GM19035 (cell line): ENCODE results near the gene MIS18BP1.
"Not testable (repeated sequence)": the region's sequence is repeated elsewhere in the genome, so short reads cannot be mapped to it uniquely, and the experiment has no call there.

Source experiments
- ATAC-seq: cut with Tn5 transposase; IDR thresholded peaks from one replicate; pipeline ENCODE4 v1.9.1; 2021; ENCODE audit not compliant: unreplicated experiment

The MIS18BP1 gene

DNA sequence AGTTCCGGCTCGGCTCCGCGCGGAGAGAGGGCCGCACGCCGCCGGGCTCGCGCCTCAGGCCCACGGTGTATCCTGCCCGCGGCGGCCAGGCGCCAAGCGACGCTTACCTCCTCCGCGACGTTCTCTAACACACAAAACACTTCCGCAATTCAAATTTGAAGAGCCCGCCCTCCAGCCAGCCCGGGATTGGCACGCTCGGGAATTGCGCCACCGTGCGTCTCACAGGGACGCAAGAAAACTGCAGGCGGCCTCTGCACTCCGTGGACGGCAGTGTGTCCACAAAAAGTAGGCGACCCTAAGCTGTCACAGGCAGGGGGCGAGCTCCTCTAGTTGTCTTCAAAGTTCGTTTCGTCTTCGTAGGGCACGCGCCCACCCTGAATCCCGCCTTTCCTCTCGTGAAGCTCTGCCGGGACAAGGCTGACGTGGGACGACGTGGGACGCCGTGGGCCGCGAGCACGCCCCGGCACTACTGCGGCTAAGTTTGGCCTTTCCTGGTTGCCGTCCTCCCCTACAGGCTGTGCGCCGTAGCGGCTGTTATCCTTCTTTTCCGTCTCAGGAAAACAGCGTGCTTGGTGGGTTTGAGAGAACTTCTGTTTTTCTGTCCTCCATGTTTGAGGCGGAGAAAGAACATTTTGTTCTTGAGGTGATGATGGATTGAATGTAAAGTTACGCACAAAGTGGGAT, at the start of gene MIS18BP1:
Gene MIS18BP1, minus strand, starts transcription at position 133 of the 684 bp plus-strand sequence. CDS start 5,916 bp downstream, outside the sequence.
- peak; percentile 77 for ATAC-seq

DNA sequence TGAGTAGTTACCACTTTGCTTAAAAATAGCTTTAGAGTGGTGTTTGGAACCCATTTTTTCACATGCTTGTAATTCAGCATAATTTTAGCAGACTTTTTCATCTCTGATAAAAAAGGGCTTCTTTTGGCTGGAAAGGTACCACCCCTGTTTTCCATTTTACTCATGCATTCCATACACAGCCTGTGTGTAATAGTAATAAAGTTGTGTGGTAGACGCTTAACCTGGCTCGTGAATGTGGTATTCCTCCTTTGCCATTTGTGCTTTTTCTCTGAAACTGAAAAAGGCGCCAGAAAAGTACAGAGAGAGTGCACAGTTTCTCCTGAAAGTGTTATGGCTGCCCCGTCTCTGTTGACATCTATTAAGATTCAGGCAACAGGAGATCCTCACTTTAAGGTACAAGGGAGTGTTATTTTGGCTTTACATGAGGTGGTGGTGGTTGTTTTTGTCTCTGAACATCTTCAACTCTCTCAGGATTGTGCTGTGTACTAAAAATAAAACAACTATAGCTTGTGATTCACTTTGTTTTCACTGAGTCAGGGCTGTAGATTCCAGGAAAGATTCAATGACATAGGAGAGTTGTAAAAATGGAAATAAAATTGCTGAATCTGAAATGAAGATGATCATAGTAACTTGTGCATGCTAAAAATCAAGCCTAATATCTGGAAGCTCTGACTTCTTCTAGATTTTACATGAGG, 45.6 kb upstream of the MIS18BP1 start:
- no peak for ATAC-seq

DNA sequence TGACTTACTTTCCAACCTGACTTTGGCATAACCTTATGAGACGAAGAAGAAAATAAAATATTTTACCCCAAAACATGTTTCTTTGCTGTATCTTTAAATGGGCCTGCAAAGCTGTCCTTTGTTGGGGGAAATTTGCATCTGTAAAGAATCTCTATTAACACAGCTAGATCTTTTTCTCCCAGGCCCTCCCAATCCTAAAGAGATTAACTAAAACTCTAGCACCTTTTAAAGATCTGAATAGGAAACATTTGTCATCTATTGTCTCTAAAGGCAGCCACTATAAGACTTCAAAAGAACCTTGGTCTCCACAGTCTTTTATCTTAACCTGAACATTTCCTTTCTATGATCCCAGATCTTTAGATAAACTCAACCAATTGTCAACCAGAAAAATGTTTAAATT, 41.8 kb upstream of the MIS18BP1 start:
- ATAC-seq = not testable (repeated sequence)

DNA sequence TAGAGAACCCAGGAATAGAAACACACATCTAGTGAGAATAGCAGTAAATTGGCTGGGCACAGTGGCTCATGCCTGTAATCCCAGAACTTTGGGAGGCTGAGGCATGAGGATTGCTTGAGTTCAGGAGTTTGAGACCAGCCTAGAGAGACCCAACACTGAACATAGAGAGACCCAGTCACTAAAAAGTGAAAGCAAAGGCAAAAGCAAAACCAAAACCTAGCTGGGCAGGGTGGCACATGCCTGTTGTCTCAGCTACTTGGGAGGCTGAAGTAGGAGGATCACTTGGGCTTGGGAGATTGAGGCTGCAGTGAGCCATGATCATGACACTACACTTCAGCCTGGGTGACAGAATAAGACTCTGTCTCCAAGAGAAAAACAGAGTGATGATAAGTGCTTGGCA, 37.5 kb upstream of the MIS18BP1 start:
- no peak for ATAC-seq

DNA sequence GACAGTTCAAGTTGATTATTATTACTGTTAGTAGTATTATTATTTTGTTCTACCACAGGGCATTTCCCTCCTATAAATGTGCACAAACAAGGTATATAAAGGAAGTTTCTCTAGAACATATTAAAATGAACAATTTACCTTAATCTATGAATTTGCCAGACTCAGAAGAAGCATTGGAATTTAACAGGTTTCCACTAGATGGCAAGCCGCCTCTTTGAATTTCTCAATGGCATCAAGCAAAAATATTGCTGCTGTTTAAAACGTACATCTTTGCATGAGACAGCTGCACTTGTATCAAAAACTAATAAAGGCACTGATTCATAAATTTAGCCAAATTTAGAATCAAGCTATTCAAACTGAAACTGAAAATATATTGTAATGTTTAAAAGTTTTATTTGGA, 34.6 kb upstream of the MIS18BP1 start:
- ATAC-seq = no peak

DNA sequence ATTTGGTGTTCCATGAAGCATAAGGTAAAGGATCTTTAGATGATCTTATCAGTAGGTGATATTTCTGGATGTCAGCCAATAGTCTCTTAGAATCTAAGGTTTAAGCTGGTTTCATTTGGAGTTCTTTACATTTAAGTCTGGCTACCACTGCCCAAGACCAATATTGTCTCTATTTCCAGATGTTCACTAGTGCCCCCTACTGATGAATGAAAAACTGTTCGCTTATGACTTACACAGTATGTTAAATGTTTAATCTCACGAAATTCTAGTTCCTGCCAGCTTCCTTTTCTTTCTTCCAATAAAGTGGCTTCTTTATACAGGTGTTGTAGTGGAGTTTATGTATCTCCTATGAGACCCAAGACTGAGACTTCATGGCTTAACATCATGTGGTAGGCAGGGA, 31.8 kb upstream of the MIS18BP1 start:
- ATAC-seq = no peak

DNA sequence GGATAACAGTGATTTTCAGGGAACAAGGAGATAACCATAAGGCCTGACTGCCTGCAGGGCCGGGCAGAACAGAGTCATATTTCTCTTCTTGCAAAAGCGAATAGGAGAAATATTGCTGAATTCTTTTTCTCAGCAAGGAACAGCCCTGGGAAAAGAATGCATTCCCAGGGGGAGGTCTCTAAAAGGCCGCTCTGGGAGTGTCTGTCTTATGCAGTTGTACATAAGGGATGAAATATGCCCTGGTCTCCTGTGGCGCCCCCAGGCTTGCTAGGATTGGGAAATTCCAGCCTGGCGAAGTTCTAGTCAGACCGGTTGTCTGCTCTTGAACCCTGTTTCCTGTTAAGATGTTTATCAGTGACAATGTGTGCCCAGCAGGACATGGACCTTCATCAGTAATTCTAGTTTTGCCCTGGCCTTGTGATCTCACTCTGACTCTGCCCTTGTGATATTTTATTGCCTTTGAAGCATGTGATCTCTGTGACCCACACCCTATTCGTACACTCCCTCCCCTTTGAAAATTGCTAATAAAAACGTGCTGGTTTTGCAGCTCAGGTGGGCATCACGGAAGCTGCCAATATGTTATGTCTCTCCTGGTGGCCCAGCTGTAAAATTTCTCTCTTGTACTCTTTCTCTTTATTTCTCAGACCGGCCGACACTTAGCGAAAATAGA, 28.9 kb upstream of the MIS18BP1 start:
- not testable (repeated sequence) for ATAC-seq

DNA sequence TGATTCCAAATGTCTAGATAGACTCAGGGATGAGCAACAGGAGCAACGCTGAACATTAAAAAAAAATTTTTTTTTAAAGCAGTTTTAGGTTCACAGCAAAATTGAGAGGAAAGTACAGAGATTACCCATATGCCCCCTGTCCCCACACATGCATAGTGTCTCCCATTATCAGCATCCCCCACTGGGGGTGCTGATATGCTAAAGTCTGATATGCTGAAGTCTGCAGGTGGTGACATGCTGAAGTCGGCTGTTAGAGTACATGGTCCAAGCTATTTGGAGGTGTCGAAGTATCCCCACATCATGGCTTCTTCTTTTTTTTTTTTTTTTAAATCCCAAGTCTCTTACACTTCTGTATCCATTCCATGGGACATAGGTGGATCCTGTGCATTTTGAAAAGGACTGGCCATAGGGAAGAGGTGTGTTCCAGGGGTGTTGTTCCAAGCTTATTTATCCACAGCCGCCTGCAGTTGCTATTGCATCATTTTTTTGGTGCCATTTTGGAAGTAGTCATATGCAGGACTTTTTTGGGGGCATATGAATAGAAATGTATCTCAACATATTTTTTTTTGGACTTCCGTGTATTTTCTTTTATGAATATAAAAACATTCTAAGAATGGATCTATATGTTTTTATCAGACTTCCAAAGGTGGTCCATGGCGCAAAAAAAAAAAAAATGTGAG, 19.0 kb upstream of the MIS18BP1 start:
- no peak for ATAC-seq

DNA sequence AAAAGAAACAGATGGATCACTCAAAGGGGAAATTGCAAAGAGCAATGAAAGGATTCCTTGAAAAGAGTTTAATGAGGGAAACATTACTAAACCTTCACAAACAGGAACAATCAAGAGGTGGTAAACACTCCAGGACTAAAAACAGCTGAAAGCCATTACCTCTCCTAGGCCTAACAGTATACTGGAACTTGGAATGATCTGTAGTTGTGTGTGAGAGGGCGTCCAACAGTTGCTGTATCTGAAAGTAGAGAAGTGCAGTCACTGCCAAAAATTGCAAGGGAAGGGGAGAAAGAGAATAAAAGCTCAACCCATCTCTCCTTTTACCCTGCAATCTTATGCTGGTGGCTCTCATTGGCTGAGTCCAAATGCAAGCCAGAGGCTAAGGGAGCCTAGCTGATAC, 17.0 kb upstream of the MIS18BP1 start:
- no peak for ATAC-seq

DNA sequence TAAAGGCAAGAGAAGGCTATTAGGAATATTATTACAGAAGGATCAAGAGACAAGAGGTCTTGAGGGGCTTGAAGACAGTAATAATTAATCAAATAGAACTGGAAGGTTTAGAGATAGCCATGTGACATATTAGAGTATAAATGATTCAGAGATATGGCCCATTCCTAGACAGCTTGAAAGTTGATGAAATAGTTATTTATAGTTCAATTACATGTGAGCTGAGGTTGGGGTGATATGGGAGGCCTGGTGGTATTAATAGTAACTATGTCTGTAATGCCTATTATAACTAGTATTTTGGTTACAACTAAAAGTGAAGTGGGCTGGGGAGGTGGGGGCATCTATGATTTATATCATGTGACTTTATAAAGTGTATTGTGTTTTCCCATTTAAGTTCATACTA, 14.1 kb upstream of the MIS18BP1 start:
- no peak for ATAC-seq

DNA sequence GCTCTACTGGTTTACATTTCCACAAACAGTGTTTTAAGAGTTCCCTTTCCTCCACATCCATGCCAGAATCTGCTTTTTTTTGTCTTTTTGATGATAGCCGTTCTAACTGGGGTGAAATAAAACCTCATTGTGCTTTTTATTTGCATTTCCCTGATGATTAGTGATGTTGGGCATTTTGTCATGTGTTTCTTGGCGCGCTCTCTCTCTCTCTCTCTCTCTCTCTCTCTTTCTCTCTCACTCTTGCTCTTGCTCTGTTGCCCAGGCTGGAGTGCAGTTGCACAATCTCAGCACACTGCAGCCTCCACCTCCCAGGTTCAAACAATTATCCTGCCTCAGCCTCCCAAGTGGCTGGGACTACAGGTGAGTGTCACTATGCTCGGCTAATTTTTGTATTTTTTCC, 9.6 kb upstream of the MIS18BP1 start:
- ATAC-seq = no peak

DNA sequence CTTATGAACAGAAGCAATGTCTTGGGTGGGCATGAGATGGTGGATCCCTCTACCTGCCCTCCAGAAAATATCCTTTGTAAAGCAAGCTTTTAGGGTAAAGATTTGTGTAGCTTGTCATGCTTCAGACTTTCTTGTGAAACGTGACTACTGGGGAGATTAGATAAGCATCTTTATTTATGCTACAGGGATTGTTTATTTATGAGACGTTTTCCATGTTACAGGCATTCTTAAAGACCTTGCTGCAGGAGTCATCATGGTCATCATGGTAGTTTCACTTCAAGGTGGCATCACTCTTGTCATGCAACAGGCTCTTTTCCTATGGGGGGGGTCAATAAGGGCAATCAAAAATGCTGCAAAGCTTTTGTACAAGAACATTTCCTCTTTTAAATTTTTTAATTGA, 8.2 kb upstream of the MIS18BP1 start:
- no peak for ATAC-seq

DNA sequence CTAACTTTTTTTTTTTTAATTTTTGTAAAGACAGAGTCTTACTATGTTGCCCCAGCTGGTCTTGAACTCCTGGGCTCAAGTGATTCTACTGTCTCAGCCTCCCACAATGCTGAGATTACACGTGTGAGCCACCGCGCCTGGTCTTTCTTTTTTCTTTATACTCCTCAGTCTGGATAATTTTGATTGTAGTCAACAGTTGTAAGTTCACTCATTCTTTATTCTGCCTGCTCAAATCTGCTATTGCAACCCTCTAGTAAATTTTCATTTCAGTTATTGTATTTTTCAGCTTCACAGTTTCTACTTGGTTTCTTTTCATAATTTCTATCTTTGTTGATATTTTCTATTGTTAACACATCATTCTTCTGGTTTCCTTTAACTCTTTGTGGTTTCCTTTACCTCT, 5.8 kb upstream of the MIS18BP1 start:
- no peak for ATAC-seq

DNA sequence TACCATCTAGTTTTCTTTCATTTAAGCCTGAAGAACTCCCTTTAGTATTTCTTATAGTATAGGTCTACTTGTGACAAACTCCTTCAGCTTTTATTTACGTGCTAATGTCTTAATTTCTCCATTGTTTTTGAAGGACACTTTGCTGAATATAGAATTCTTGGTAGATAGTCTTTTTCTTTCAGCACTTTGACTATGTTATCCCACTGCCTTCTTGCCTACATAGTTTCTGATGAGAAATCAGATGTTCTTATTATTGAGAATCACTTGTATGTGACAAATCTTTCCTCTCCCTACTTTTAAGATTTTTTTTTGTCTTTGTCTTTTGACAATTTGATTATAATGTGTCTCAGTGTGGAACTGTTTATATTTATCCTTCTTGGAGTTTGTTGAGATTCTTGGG, 5.1 kb upstream of the MIS18BP1 start:
- no peak for ATAC-seq

DNA sequence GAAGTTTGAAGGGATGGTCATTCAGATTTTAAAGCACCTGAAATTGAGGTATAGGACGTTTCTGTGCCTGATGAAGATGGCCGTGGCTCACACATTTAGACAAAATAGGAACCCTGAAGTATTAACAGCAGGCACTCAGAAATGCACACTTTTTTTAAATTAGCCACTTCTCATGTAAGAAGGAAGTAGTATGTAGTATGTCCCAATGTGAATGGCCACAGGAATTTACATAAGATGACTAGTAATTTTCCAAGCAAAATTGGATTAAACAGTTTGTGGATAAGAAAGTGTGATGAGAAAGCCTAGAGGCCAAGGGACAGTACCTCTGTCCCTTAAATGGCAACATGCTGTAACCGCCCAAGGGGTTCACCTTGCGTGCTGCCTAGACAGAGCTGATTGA, 1.8 kb upstream of the MIS18BP1 start:
- no peak for ATAC-seq

DNA sequence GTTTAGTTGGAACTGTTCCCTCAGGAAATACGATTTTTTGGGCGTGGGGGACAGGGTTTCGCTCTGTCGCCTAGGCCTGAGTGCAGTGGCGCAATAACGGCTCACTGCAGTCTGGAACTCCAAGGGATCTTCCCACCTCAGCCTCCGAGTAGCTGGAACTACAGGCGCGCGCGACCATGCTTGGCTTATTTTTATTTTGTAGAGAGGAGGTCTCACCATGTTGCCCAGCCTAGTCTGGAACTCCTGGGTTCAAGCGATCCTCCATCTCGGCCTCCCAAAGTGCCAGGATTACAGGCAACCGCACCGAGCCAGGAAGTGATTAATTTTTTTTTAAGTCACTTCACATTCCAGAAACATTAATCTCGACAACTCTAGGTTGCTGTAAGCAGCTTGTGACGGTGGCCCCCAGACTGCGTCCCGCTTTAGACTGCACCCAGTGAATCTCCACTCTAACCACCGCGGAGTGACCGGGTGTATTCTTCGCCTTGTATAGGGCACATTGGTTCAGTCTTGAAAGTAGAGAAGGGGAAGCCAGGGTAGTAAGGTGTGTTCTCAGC, 830 bp upstream of the MIS18BP1 start:
- ATAC-seq = no peak

DNA sequence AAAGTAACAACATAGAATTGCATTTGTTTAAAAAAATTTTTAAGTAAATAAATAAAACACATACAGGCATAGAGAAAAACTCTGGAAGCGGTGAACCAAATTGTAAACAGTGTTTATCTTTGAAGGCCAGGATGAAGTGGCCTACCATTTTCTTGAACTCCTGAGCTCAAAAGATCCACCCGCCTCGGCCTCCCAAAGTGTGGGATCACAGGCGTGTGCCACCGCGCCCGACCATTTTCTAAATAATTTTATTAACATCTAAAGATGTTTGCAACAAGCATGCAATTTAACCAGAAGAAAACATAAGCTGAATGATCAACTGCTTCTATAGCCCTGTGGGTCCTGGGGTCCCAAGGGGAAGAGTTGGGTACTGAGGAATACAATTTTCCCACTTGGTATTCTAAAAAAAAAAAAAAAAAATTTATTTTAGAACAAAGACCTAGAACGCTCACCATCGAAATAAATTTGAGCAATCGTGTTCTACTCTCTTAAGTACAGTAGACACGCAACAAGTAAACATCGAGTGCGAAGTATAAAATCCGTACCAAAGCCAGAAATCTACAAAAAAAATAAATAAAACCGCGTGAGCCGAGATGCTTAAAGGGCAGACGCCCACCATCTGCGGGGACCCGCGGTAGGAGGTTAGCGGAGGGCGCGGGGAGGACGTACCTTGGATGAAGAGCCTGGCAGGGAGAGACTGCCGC, 484 bp downstream of the MIS18BP1 start:
- ATAC-seq = no peak

DNA sequence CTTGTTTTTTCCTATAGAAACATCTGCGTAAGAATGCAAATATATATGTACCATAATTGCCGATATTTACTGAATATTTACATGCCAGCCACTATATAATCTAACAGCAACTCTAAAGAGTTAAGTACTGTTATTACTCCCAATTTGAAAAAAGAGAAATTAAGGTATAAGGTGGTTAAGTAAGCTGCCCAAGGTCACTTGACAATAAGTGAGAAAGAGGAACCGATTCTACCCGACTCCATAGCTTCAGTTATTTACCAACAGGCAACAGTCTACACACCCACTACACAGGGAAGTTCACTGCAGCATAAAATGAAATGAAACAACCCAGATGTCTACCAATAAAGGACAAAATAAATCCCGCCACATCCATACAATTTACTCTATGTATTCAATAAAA, 1.1 kb downstream of the MIS18BP1 start:
- peak; percentile 61 for ATAC-seq

DNA sequence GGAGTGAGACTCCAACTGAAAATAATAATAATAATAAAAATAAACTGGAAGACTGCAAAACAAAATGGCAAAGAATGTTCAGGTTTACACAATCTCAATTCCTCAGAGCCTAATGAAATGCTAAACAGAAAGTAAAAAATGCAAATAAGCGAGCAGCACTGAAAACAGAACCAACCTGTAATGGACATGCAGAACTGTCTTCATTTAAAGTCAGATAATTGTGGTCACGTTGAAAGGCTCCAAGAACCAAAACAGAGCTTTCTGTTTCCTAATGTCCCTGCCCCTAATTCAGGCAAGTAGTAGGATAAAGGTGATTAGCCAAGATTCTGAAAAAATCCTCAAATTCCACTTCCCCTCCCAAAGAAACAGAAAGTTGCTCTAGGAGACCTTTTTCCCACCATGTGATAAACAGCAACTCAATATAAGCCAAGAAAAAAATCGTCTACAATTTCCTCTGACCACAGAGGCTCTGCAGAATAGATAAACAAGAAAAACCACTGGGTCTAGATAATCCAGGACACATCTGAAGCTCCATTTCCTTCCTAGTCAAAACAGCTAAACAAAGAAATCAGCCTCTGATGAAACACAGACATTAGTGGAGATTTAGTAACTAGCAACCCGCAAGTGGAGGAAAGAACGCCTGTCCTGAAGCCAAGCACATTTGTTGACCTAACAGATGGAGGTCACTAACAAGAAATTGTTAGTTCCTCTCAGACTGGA, 3.0 kb downstream of the MIS18BP1 start:
- ATAC-seq = peak; percentile 28

DNA sequence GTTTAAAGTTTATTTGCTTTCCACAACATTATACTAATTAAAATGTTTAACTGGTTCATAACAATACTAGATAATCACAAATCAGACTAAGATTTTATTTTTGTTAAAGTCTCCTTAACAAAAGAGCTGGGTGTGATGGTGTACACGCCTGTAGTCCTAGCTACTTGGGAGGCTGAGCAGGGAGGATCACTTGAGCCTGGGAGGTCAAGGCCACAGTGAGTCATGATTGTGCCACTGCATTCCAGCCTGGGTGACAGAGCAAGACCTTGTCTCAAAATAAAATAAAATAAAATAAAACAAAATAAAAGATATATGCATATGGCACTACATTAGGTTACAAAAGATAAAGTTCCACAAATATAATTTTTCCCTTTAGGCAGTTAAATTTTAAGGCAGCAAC, 5.6 kb downstream of the MIS18BP1 start:
- ATAC-seq = no peak
